Measurements from ENCODE around the gene EMILIN2.

Gene EMILIN2

DNA sequence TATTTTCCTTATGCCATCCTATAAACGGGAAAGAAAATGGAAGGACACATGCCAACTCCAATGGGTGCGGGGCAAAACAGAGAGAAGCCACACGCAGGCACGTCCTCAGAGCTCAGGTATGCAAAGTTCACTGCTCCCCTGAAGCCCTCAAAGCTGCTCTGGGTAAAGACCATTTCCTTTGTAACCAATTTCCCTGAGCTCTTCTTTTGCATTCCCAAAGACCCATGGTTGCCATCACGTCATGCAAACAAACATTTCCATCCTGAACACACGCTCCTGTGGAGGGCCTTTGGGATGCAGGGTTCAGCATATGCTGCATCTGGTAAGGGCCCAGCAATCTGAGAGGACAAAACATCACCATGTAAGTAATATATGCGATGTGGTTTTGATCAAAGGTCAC is 69.4 kb downstream of the EMILIN2 start:
- DNase-seq (ENCODE audit: low spot score), result no peak

- no peak for DNase-seq (ENCODE audit: low spot score)
Observed at GRCh38 chr18:2917259-2918047, 70.6 kb downstream of the EMILIN2 start.

GRCh38 chr18:2918761-2919550 is 72.2 kb downstream of the EMILIN2 start:
- no peak for DNase-seq (ENCODE audit: low spot score)

GRCh38 chr18:2919600-2919999 is 72.8 kb downstream of the EMILIN2 start:
- no peak for DNase-seq (ENCODE audit: low spot score)

DNA sequence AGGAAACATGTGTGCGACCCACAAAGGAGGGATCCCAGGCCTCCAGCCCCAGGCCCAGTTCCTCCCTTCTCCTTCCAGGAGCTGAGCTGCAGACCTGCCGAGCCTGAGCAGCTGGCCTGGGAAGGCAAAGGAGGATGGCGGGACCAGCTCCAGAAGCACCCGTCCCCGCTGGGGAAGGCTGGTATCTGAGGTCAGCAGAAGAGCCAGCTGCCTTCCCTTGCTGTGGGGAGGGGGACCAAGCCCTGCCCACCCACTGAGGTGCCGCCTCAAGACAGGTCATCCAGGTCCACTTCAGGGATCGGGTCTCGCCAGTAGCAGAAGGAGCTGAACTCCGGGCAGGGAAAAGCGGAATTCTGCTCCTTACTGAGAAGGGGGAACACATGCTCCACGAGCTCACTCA is 73.2 kb downstream of the EMILIN2 start:
- DNase-seq (ENCODE audit: low spot score), result no peak

GRCh38 chr18:2920546-2921343 is 73.9 kb downstream of the EMILIN2 start:
- peak; percentile 51 for DNase-seq (ENCODE audit: low spot score)

GRCh38 chr18:2921778-2922177 is 75.0 kb downstream of the EMILIN2 start:
- no peak for DNase-seq (ENCODE audit: low spot score)

DNA sequence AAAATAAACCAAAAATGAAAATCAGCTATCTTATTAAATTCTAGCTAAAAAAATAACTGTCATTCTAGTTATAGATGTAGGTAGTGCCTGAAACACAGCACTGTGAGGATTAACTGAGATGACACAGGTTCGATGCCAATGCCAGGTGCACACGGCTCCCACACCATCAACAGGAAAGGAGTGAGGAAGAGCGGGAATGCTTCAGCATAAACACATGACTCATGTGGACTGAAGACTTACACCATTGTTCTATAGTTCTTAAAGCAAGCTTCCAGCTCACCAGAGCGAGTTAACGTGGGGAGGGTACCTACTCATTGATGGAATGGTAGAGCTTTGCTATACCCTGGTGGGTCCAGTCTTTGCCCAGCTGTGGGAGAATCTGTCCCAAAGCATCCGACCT is 76.7 kb downstream of the EMILIN2 start:
- no peak for DNase-seq (ENCODE audit: low spot score)

DNA sequence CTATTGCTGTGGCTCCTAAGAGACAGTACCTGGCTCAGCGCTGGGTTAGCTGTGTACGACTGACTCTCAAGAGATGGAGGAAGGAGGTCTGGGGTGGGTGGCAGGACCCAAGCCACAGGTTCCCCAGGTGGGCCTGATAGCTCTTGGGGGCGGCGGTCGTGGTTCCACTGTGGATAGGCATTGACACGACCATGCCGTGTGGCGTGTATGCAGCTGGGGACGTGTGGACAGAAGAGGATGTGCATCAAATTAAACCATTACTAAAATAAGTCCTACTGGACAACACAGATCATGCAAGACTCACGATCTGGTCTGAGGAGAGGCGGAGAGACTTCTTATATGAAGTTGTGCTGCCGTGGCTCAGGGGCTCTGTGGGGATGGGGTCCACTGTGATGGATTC is 78.1 kb downstream of the EMILIN2 start:
- no peak for DNase-seq (ENCODE audit: low spot score)

DNA sequence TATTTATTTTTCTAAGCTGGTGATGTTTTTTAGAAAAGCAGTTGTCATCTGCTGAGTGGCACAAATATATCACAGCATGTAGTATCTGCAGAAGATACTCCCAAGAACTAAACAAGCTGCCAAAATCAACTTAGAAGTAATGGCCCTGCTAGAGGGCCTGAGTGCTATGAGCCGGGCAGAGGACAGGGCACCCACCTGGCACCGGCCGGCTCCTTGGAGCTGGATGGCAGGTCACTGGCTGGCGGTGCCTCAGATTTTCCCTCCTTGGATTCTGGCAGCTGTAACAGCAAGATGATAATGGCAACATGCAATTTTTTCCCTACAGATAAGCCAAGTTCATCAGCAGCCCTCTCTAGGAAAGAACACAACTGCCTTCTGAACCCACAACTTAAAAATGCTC is 79.7 kb downstream of the EMILIN2 start:
- no peak for DNase-seq (ENCODE audit: low spot score)

DNA sequence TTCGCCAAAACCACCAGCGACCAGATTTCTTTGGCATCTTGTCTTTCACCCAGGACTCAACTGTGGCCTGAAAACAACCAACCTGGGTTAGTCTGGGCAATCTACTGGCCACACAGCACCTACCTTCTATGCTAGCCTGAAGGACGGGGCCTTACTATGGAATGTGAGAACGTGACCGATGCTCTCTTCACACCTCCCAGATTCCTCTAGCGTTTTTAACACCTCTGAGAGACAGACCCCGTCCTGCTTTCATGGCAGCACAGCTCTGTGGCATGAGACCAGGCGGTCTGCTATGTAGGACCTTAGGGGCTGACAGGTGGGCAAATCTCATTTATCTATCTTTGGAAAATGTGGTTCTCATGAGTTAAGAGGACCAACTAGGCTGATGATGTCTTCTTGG is 80.9 kb downstream of the EMILIN2 start:
- DNase-seq (ENCODE audit: low spot score), result no peak

- DNase-seq (ENCODE audit: low spot score), result peak; percentile 71
Observed at GRCh38 chr18:2932247-2933181, 85.7 kb downstream of the EMILIN2 start.

DNA sequence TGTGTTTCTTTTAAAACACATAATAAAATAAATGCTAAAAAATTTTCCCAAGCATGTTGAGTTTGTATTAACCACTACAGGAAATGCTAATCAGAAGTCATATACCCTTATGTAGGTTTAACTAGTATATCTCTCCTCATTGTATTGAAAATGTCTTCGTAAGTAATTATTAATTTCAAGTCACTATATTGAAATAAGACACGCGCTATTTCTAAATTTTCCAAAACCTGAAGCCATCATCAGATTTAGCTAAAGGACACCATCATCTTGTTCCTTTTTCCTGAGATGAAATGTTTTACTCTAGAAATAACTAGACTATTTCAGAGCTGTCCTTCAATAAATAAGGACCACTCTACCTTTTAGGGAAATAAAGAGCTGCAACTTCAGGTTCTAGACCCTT is 87.2 kb downstream of the EMILIN2 start:
- no peak for DNase-seq (ENCODE audit: low spot score)

- no peak for DNase-seq (ENCODE audit: low spot score)
Observed at GRCh38 chr18:2935438-2936192, 88.8 kb downstream of the EMILIN2 start.

DNA sequence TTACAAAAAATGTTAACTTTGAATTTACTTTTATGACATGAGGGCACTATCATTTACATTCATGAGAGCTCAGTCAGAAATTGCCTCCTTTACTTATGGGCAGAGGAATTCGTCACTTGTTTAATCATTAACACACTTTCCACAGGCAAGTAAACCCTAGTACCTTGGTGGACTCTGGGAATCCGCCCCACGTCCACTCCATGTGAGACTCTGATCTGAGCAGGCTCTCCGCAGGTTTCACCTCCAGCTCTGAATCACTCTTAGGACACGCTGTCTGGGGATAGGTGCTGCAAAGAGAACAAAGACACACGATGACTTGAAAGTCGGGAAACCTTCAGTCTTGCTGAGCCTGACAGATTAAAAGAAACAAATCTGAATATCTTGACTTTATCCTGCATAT is 92.5 kb downstream of the EMILIN2 start:
- no peak for DNase-seq (ENCODE audit: low spot score)

- no peak for DNase-seq (ENCODE audit: low spot score)
Observed at GRCh38 chr18:2948038-2948437, 101.2 kb downstream of the EMILIN2 start.

- DNase-seq (ENCODE audit: low spot score), result no peak
Observed at GRCh38 chr18:2952605-2953004, 105.8 kb downstream of the EMILIN2 start.

- no peak for DNase-seq (ENCODE audit: low spot score)
Observed at GRCh38 chr18:2953935-2954653, 107.3 kb downstream of the EMILIN2 start.

DNA sequence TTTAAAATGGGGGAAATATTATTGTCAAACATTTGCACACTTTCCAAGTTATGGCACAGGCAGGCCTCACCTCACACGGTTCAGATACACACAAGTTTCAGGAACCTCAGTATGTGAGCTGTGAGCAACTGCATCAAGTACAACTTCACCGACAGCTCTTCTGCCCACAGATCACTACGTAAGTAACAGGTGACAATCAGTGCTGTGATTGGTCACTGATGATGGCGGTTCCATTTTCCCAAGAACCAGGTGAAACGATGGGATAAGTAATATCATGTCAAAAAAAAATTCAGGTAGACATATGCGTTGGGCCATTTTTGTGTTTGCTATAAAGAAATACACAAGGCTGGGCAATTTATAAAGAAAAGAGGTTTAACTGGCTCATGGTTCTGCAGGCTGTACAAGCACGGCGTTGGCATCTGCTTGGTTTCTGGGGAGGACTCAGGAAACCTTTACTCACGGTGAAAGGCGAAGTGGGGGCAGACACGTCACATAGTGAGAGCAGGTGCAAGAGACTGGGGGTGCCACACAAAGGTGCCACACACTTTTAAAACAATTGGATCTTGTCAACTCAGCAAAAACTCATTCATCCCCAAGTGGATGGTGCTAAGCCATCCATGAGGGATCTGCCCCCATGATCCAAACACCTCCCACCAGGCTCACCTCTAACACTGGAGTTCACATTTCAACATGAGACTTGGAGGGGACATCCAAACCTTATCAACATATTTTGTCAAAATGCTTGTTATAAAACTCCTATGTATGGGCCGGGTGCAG is 108.3 kb downstream of the EMILIN2 start:
- no peak for DNase-seq (ENCODE audit: low spot score)
